T-helper 2 cell treated with Interferon-gamma antibody and Interleukin-4, amounts not matched to agents 5 μg/mL and 100 μg/mL, for 36 hours (primary cell): Measurements from ENCODE around the gene PLCXD1.
"Not testable (repeated sequence)": the region's sequence is repeated elsewhere in the genome, so short reads cannot be mapped to it uniquely, and the experiment has no call there.

Source experiments
- DNase-seq: peaks from one replicate; pipeline ENCODE4 v3.0.0; 2021; ENCODE audit warnings: low spot score
- H3K27ac Mint-ChIP-seq: one replicate; pipeline ENCODE4 v1.8.0; 2021; ENCODE audit warnings: mild to moderate bottlenecking, mixed read lengths
- H3K27me3 Mint-ChIP-seq: one replicate; pipeline ENCODE4 v1.8.0; 2021; ENCODE audit warnings: low read depth, mixed read lengths
- H3K36me3 Mint-ChIP-seq: one replicate; pipeline ENCODE4 v1.8.0; 2021; ENCODE audit warnings: low read depth, mixed read lengths
- H3K4me1 Mint-ChIP-seq: one replicate; pipeline ENCODE4 v1.8.0; 2021; ENCODE audit warnings: low read depth, mixed read lengths
- H3K4me3 Mint-ChIP-seq: one replicate; pipeline ENCODE4 v1.8.0; 2022; ENCODE audit warnings: mild to moderate bottlenecking, moderate library complexity, mixed read lengths
- H3K9me3 Mint-ChIP-seq: one replicate; pipeline ENCODE4 v1.8.0; 2021; ENCODE audit warnings: mixed read lengths

The PLCXD1 gene, protein sequence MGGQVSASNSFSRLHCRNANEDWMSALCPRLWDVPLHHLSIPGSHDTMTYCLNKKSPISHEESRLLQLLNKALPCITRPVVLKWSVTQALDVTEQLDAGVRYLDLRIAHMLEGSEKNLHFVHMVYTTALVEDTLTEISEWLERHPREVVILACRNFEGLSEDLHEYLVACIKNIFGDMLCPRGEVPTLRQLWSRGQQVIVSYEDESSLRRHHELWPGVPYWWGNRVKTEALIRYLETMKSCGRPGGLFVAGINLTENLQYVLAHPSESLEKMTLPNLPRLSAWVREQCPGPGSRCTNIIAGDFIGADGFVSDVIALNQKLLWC

DNA sequence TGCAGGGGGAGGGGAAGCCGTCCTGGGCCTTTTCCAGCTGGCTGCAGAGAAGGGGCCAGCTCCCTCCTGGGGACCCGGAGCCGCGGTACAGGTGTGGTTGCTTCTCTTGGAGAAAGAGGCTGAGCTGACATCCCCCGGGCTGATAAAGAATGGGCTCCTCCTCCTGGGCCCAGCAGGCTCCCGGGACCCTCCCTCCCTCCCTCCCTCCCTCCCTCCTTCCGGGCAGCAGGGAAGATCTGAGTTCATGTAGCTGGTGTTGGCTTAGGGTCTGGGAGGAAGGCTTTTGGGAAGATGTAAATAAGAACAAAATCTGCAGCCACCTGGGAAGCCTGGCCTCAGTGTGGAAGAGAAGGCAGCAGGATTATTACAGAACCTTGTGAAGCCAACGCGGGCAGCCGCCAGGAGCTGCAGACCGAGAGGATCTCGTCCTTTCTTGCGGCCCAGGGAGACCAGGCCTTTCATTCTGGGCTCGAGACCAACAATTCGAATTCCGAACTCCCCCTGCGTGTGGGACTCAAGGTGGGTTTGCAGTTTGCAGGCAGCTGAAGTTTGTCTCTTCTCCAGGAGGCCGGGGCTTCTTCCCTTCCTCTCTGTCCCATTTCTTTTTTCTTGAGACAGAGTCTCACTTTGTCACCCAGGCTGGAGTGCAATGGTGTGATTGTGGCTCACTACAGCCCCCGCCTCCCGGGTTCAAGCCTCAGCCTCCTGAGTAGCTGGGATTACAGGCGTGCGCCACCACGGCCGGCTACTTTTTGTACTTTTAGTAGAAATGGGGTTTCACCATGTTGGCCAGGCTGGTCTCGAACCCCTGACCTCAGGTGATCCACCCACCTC lies at the start of gene PLCXD1:
Gene PLCXD1, plus strand, starts transcription at position 216 of the 834 bp plus-strand sequence. CDS start 2,807 bp downstream, outside the sequence.
- peaks cover 13% of the 10 kb centered on the region for H3K4me1 Mint-ChIP-seq
- H3K36me3 Mint-ChIP-seq, result peaks cover 18% of the 10 kb centered on the region
- H3K27ac Mint-ChIP-seq, result peak within 1 kb of the TSS; percentile 71
- no peaks in the 10 kb centered on the region for H3K9me3 Mint-ChIP-seq
- DNase-seq, result no peak
- peaks cover 3% of the 10 kb centered on the region for H3K27me3 Mint-ChIP-seq
- H3K4me3 Mint-ChIP-seq, result peak within 1 kb of the TSS; percentile 77

DNA sequence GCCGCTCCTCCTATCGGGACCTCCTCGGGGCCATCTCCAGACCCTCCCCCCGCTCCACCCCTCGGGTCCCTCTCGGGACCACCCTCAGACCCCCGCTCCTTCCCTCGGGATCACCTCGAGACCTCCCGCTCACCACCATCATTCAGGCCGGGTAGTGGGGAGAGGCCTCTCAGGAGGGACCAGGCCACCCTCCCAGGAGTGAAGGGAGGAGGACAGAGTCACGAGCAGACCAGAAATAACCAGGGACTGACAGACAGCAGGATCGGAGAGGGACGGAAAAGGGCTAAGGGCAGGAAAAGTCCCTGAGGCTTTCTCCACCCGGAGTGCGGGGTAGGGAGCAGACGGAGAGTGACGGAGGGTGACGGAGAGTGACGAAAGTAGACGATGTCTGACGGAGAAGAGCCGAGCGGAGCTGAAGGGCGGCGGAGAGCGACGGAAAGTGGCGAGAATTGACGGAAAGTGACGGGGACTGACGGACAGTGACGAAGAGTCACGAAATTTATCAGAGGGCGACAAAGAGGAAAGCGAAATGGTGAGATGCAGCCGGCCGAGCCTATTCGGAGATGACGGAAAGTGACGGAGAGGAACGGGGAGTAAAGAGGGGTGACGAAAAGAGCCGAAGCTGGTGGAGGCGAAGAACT lies 49.4 kb upstream of the PLCXD1 start:
- not testable (repeated sequence) for H3K36me3 Mint-ChIP-seq, DNase-seq, H3K27ac Mint-ChIP-seq, H3K4me1 Mint-ChIP-seq, H3K27me3 Mint-ChIP-seq, H3K9me3 Mint-ChIP-seq, H3K4me3 Mint-ChIP-seq

GRCh38 chrX:232278-232655 lies 48.9 kb upstream of the PLCXD1 start:
- not testable (repeated sequence) for H3K4me1 Mint-ChIP-seq, H3K27me3 Mint-ChIP-seq, DNase-seq, H3K27ac Mint-ChIP-seq, H3K9me3 Mint-ChIP-seq, H3K36me3 Mint-ChIP-seq, H3K4me3 Mint-ChIP-seq

DNA sequence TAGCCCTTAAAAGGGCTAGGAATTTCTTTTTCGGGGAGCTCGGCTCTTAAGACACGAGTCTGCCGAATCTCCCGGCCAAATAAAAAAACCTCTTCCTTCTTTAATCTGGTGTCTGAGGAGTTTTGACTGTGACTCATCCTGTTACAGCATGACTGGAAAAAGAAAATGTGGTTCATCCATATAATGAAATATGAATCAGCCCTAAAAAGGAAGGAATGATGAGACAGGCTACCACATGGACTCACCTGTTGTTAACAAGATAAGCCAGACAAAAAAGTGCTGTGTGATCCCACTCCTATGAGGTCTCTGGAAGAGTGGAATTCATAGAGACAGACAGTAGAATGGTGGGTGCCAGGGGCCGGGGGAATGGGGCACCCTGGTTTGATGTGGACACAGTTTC lies 45.0 kb upstream of the PLCXD1 start:
- not testable (repeated sequence) for H3K4me3 Mint-ChIP-seq, H3K27me3 Mint-ChIP-seq, H3K4me1 Mint-ChIP-seq, H3K36me3 Mint-ChIP-seq, DNase-seq, H3K9me3 Mint-ChIP-seq, H3K27ac Mint-ChIP-seq

GRCh38 chrX:250965-251364 lies 30.2 kb upstream of the PLCXD1 start:
- Mint-ChIP-seq H3K4me1 (peaks cover 6% of the 10 kb centered on the region), H3K27me3 (no peaks in the 10 kb centered on the region), H3K9me3 (peaks cover 4% of the 10 kb centered on the region), H3K4me3 (no peak overlapping the region), H3K27ac (peak overlapping the region; percentile 86), H3K36me3 (no peaks in the 10 kb centered on the region)
- DNase-seq, result no peak

DNA sequence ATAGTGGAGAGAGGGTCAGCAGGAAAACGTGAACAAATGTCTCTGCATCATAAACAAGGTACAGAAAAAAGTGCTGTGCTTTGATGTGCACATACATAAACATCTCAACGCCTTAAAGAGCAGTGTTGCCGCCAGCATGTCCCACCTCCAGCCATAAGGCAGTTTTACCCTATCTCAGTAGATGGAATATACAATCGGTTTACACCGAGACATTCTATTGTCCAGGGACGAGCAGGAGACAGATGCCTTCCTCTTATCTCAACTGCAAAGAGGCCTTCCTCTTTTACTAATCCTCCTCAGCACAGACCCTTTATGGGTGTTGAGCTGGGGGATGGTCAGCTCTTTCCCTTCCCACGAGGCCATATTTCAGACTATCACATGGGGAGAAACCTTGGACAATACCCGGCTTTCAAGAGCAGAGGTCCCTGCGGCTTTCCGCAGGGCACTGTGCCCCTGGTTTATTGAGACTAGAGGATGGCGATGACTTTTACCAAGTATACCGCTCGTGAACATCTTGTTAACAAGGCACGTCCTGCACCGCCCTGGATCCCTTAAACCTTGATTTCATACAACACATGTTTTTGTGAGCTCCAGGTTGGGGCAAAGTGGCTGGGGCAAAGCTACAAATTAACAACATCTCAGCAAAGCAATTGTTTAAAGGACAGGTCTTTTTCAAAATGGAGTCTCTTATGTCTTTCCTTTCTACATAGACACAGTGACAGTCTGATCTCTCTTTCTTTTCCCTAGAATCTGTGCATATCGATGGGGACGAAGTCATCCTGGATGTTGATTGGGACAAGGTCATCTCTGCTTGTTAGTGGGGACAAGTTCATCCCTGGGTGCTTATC lies 29.6 kb upstream of the PLCXD1 start:
- not testable (repeated sequence) for H3K9me3 Mint-ChIP-seq, H3K4me1 Mint-ChIP-seq, H3K36me3 Mint-ChIP-seq, DNase-seq, H3K4me3 Mint-ChIP-seq, H3K27me3 Mint-ChIP-seq, H3K27ac Mint-ChIP-seq

- H3K27me3 Mint-ChIP-seq, result no peaks in the 10 kb centered on the region
- H3K4me3 Mint-ChIP-seq, result no peak overlapping the region
- H3K27ac Mint-ChIP-seq, result peak overlapping the region; percentile 15
- H3K36me3 Mint-ChIP-seq, result no peaks in the 10 kb centered on the region
- no peak for DNase-seq
- H3K4me1 Mint-ChIP-seq, result peaks cover 6% of the 10 kb centered on the region
- H3K9me3 Mint-ChIP-seq, result peaks cover 4% of the 10 kb centered on the region
Observed at GRCh38 chrX:252244-252956, 28.8 kb upstream of the PLCXD1 start.

DNA sequence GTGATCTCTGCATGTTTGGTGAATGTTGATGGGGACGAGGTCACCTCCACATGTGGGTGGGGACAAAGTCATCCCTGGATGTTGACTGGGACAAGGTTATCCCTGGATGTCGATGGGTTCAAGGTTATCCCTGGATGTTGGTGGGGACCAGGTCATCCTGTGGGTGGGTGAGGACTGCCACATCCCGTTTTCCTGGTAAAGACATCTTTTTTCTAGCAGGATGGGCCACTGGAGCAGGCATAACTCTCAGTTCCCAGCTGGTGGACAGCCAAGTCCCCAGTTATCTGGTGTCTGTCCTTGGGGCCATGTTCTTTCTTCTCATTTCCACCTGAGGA lies 28.3 kb upstream of the PLCXD1 start:
- Mint-ChIP-seq H3K4me3 (no peak overlapping the region), H3K27ac (no peak overlapping the region), H3K27me3 (no peaks in the 10 kb centered on the region), H3K4me1 (peaks cover 6% of the 10 kb centered on the region), H3K36me3 (no peaks in the 10 kb centered on the region), H3K9me3 (peaks cover 4% of the 10 kb centered on the region)
- DNase-seq, result no peak

- DNase-seq, result no peak
- Mint-ChIP-seq H3K27me3 (no peaks in the 10 kb centered on the region), H3K9me3 (peaks cover 4% of the 10 kb centered on the region), H3K36me3 (no peaks in the 10 kb centered on the region), H3K27ac (no peak overlapping the region), H3K4me3 (no peak overlapping the region), H3K4me1 (peaks cover 6% of the 10 kb centered on the region)
Observed at GRCh38 chrX:253451-254297, 27.5 kb upstream of the PLCXD1 start.

DNA sequence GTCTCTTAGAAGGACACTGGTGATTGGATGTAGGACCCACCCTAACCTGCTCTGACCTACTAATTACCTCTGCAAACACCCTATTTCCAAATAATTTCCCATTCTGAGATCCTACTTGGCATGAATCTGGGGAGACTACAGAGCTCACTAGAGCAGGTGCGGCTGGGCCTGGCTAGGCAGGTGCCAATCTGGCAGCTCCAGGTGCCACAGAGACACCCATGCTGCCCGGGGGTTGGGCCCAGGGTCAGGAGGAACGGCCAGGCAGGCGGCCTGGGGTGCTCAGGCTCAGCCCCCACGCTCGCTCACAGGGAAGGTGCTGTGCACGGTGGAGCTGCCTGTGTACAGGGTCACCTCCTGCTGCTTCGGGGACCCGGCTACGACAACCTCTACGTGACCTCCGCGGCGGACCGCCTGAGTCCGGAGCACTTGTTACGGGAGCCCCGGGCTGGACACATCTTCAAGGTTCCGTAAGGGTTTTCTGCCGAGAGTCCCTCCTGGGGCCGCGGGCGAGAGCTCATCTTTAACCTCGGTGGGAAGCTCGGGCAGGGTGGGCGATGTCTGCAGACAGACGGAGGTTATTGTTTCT lies 26.5 kb upstream of the PLCXD1 start:
- Mint-ChIP-seq H3K4me3 (no peak overlapping the region), H3K36me3 (no peaks in the 10 kb centered on the region), H3K27ac (no peak overlapping the region), H3K9me3 (peaks cover 4% of the 10 kb centered on the region), H3K27me3 (no peaks in the 10 kb centered on the region), H3K4me1 (peaks cover 6% of the 10 kb centered on the region)
- DNase-seq, result no peak

DNA sequence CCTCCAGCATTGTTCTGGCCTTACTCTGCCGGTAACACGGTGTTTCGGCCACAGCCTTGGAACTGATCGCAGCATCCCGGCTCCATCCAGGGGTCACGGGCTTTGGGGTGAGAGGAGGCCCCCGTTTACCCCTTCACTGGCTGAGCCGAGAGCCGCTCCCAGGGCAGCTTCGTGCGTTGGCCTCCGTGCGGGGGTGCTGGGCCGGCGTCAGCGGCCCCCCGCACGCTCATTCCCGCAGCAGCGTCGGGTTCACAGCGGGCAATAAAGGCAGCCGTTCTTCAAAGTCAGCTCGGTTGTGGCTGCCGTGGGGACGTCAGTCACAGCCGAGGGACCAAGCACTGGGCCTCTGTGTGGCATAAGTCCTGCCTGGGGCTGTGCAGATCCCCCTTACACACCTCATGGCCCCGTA lies 25.3 kb upstream of the PLCXD1 start:
- no peak overlapping the region for H3K4me3 Mint-ChIP-seq

GRCh38 chrX:257054-257453 lies 24.1 kb upstream of the PLCXD1 start:
- not testable (repeated sequence) for H3K27ac Mint-ChIP-seq, H3K36me3 Mint-ChIP-seq, H3K4me1 Mint-ChIP-seq, H3K27me3 Mint-ChIP-seq, H3K4me3 Mint-ChIP-seq, DNase-seq, H3K9me3 Mint-ChIP-seq

More for the DNA sequence above, 25.3 kb upstream of the PLCXD1 start:
- Mint-ChIP-seq H3K36me3 (no peaks in the 10 kb centered on the region), H3K27me3 (no peaks in the 10 kb centered on the region), H3K4me1 (peaks cover 5% of the 10 kb centered on the region), H3K9me3 (peaks cover 4% of the 10 kb centered on the region), H3K27ac (no peak overlapping the region)
- DNase-seq, result no peak
